ENCODE measurements around the gene ZNF547.
A peak's percentile ranks its signal among the peaks of the same experiment; 100 is the strongest.

The ZNF547 gene

DNA sequence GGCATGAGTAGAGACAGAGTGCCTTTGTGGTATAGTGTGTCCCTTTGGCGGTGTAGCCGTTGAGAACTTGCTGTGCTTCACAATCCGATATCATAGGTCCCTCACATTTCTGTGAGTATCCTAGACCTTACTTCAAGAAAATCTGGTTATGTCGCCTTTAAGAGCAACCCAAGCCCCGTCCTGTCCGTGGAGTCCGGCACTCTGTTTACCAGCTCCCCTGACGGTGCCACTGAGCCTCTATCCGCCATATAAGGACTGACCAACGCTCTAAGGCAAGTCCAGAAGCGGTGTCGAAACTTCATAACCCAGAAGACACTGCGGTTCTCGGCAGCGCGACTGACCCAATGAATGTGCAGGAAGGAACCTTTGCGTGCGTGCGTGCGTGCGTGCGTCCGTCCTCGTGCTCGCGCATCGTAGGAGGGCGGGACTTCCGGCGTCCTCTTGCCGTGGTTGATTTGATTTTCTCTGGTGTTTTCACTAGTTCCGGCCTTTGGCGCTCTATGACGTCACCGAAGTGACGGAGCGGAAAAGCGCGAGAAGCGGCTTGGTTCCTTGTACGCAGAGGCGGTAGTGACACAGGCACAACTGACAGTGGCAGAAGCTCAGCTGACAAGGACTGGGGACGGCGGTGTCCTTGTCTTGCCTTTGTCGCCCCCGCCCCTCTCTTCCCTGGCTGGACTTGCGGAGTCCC lies at the start of gene ZNF547, which contains the start of gene TRAPPC2B:
ZNF547 (plus strand) TSS at position 555 of the 691 bp plus-strand sequence. CDS start 5,005 bp downstream, outside the sequence.
TRAPPC2B (plus strand) TSS at position 555 of the 691 bp plus-strand sequence. CDS start 1,283 bp downstream, outside the sequence.
- TF ChIP-seq, protein P1, sequence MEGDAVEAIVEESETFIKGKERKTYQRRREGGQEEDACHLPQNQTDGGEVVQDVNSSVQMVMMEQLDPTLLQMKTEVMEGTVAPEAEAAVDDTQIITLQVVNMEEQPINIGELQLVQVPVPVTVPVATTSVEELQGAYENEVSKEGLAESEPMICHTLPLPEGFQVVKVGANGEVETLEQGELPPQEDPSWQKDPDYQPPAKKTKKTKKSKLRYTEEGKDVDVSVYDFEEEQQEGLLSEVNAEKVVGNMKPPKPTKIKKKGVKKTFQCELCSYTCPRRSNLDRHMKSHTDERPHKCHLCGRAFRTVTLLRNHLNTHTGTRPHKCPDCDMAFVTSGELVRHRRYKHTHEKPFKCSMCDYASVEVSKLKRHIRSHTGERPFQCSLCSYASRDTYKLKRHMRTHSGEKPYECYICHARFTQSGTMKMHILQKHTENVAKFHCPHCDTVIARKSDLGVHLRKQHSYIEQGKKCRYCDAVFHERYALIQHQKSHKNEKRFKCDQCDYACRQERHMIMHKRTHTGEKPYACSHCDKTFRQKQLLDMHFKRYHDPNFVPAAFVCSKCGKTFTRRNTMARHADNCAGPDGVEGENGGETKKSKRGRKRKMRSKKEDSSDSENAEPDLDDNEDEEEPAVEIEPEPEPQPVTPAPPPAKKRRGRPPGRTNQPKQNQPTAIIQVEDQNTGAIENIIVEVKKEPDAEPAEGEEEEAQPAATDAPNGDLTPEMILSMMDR (IDR thresholded peaks at IDR 0.05; ENCODE audit: borderline replicate concordance, insufficient read depth, low read depth, low read length) = no peak
- peak within 1 kb of the TSS; percentile 78 for H3K4me3 ChIP-seq (ENCODE audit: low read depth, low read length)

DNA sequence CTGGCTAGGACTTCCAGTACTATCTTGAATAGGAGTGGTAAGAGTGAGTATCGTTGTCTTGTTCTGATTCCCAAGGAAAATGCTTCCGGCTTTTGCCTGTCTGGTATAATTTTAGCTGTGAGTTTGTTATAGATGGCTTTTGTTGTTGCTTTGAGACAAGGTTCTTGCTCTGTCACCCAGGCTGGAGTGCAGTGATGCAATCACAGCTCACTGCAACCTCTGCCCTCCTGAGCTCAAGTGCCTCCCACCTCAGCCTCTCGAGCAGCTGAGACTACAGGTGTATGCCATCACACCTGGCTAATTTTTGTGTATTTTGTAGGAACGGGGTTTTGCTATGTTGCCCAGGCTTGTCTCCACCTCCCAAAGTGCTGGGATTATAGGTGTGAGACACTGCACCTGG lies 49.2 kb upstream of the ZNF547 start:
- TF ChIP-seq, protein P1 (IDR thresholded peaks at IDR 0.05; ENCODE audit: borderline replicate concordance, insufficient read depth, low read depth, low read length) = no peak
- H3K4me3 ChIP-seq (ENCODE audit: low read depth, low read length) = no peak overlapping the region

DNA sequence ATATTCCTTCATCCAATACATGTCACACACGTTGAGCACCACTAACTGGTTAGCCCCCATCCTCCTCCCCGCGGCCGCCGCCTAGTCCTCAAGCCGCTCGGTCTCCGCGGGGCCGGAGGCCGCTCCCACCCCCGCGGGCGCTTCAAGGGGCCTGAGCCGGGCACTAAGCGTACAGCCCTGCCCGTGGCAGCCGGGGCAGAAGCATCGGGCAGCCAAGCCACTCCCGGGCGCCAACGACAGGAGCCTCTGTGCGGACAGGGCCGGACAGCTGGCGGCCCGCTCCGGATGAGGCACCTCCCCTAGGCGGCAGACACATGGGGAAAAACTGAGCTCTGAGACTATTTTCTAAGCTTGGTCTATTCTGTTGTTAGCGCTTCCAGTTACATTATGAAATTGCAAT lies 45.8 kb upstream of the ZNF547 start:
- TF ChIP-seq, protein P1 (IDR thresholded peaks at IDR 0.05; ENCODE audit: borderline replicate concordance, insufficient read depth, low read depth, low read length) = no peak
- no peak overlapping the region for H3K4me3 ChIP-seq (ENCODE audit: low read depth, low read length)

DNA sequence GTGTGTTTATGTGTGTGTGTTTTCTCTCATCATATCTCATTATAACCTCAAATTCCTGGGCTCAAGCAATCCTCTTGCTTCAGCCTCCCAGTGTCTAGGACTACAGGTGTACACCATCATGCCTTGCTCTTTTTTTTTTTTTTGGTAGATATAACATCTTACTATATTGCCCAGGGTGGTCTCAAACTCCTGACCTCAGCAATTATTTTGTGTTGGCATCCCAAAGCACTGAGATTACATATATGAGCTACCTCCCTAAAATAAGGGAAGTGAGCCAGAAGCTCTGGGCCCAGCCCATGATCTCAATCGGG lies 43.5 kb upstream of the ZNF547 start:
- TF ChIP-seq, protein P1 (IDR thresholded peaks at IDR 0.05; ENCODE audit: borderline replicate concordance, insufficient read depth, low read depth, low read length) = no peak

DNA sequence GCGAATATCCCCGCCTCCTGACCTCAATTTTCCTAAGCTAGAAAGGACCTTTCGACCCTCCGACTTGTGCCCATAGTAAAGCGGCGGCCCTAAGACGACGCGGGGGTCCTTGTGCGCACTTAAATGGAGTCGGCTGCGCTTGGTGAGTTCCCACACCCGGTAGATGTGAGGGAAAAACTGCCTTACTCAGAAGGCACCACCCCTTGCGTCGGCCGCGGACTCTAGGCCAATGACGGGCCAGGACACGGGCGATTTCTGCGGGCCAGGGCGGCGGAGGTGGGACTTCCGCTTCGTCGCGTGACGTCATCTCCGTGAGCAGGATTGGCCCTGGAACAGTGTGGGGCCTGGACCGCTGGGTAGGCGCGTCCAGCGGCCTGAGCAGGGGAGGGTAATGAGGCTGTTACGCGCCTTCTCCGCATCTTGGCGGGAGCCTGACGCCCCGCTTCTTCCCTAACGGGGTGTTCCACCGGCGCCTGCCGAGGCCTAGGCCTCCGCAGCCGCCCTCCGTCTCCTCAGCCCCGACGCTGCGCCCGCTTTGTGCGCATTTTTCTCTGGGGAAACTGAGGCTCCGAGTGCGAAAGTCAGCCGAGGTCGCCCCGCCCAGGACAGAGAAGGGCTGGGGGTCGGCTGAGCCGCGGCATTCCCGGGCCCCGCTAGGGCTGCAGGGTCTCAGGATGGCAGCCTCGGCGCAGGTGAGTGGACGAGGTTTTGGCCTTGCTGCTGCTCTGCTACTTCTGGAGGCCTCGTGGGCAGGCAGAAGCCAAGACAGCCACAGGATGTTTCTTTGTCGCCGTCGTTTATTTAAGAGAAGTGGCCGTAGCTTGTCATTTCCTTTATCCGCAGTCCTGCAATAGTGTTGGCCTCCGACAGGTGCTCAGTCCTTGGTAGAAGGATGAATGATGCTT lies 42.9 kb upstream of the ZNF547 start, which contains the start of gene ZNF543:
ZNF543 (plus strand) TSS at position 293 of the 905 bp plus-strand sequence; CDS start at position 675, 382 bp downstream.
- H3K4me3 ChIP-seq (ENCODE audit: low read depth, low read length) = peak within 1 kb of the TSS; percentile 86

More for the DNA sequence above, 43.5 kb upstream of the ZNF547 start:
- peak overlapping the region; percentile 86 for H3K4me3 ChIP-seq (ENCODE audit: low read depth, low read length)

DNA sequence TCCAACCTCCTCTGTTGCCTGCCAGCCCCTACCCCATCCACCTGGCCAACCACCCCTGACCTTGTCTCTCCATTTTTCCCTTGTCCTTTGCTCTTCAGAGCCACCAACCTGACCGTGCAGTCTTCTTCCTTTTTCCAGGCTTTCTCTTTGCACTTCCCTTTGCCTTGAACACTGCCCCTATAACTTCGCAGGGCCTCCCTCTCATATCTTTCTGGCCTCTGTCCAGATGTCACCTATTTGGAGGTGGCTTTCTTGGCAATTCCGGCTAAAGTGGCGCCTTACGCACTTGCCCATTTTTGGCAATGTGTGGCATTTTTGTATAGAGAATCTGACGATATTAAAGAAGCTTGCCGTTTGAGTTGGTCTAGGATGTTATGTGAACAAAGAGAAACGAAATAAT lies 42.2 kb upstream of the ZNF547 start:
- TF ChIP-seq, protein P1 (IDR thresholded peaks at IDR 0.05; ENCODE audit: borderline replicate concordance, insufficient read depth, low read depth, low read length) = no peak
- H3K4me3 ChIP-seq (ENCODE audit: low read depth, low read length) = peak overlapping the region; percentile 86

More for the DNA sequence above, 42.9 kb upstream of the ZNF547 start, which contains the start of gene ZNF543:
- TF ChIP-seq, protein P1 (IDR thresholded peaks at IDR 0.05; ENCODE audit: borderline replicate concordance, insufficient read depth, low read depth, low read length) = 0 out of 2 replicates have a peak, but pooled peaks have one; percentile 17

Data from GM12875 (cell line).